Fibroblast of villous mesenchyme (primary cell): ENCODE results near the gene UTF1. TPM values are rescaled to one million over a fixed set of nuclear protein-coding genes. Genes with fewer than 3 reads are reported as not detected.

Experiments used
- DNase-seq: peaks from one replicate; pipeline ENCODE4 v3.0.0-alpha.2; 2010; ENCODE audit warnings: low read depth
- H3K4me3 ChIP-seq: 2 replicates; pipeline ENCODE4 v1.5.1; 2011; ENCODE audit warnings: low read depth, mild to moderate bottlenecking, low read length
- total RNA-seq: library from RNA; depleted of rRNA; stranded (reverse); fragments of >200 nt; gene quantifications from 2 replicates; pipeline ENCODE4 v1.2.3, GENCODE V29; 2012
- TF ChIP-seq, protein P1 (sequence below): IDR thresholded peaks from 2 replicates; pipeline ENCODE4 v1.5.1; 2012; ENCODE audit warnings: low read depth, mild to moderate bottlenecking, low read length; ENCODE audit not compliant: insufficient read depth

UTF1 gene
- total RNA-seq, 1 donor: not detected

- TF ChIP-seq, protein P1, sequence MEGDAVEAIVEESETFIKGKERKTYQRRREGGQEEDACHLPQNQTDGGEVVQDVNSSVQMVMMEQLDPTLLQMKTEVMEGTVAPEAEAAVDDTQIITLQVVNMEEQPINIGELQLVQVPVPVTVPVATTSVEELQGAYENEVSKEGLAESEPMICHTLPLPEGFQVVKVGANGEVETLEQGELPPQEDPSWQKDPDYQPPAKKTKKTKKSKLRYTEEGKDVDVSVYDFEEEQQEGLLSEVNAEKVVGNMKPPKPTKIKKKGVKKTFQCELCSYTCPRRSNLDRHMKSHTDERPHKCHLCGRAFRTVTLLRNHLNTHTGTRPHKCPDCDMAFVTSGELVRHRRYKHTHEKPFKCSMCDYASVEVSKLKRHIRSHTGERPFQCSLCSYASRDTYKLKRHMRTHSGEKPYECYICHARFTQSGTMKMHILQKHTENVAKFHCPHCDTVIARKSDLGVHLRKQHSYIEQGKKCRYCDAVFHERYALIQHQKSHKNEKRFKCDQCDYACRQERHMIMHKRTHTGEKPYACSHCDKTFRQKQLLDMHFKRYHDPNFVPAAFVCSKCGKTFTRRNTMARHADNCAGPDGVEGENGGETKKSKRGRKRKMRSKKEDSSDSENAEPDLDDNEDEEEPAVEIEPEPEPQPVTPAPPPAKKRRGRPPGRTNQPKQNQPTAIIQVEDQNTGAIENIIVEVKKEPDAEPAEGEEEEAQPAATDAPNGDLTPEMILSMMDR: no peak
- no peak for DNase-seq
- no peak overlapping the region for H3K4me3 ChIP-seq
Observed at GRCh38 chr10:133235265-133235855, 5.3 kb downstream of the UTF1 start.

DNA sequence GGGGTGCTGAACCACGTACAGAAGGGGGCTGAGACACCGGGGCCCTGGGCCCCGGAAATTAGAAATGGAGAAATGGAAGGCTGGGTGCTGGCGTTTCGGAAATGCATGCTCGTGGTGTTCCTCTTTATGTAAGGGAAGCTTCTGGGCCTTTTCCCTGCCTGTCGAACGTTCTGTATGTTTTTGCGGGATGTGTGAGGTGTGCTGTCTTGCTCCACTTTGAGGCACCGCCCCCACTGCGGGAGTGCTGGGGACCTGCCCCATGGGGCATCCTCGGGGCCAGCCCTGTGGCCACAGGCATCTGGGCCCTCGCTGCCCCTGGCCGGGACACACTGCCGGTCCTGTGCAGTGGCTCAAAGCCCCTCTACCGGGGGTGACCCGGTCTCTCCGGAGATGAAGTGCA is 5.9 kb downstream of the UTF1 start:
- no peak for DNase-seq

GRCh38 chr10:133236401-133237240 is 6.6 kb downstream of the UTF1 start:
- DNase-seq: no peak
- TF ChIP-seq, protein P1: no peak
- no peak overlapping the region for H3K4me3 ChIP-seq

More for the DNA sequence above, 5.9 kb downstream of the UTF1 start:
- TF ChIP-seq, protein P1: no peak
- no peak overlapping the region for H3K4me3 ChIP-seq

DNA sequence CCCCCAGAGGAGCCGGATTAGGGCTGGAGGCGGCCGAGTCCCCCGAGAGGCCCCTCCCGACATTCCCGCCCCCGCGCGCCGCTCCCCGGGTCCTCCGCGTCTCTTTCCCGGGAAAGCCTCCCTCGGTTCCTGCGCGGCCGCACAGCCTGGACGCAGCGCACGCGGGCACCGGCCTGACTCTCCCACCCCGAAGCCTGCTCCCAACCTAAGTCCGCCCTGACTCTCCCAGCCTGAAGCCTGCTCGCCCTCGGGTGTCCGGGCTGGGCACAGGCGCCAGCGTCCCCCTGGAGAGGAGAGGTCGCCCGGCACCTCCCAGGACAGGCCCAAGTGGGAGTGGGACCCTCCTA is 7.2 kb downstream of the UTF1 start:
- H3K4me3 ChIP-seq: no peak overlapping the region
- no peak for DNase-seq
- TF ChIP-seq, protein P1: no peak

DNA sequence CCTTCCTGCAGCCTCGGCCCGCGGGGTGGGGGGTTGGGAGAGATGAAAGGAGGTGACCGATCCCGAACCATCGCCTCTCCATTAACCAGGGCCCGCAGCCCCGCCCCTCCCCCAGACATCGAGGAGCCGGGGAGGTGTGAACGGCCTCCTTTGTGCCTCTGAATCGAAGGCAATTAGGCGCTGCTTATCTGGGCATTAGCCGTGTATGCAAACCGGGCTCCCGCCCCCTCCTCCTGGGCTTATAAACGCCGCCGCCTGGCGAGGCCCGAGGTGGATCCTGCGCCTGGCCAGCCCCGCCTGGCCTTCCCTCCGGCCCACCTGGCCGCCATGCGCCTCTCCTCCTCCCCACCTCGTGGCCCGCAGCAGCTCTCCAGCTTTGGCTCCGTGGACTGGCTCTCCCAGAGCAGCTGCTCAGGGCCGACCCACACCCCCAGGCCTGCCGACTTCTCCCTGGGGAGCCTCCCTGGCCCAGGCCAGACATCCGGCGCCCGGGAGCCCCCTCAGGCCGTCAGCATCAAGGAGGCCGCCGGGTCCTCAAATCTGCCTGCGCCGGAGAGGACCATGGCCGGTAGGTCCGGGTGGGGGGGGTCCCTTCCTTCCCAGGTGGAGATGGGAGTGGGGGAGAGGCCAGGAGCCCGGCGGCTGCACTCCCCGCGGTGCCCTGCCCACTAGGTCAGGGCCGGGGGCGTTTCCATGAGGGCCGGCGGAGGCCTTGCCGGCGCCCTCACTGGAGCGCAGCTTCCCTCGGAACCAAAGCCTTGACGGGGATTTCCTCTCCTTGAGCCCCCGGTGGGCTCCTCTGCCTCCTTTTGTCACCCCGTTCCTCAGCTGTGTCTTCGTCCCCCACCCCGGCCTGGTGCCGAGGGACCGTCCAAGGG is 7.8 kb downstream of the UTF1 start, which contains the start of gene VENTX:
Gene VENTX (plus strand): TSS at position 268 of the 878 bp plus-strand sequence. CDS start 60 bp downstream, at position 328.
- no peak for DNase-seq
- TF ChIP-seq, protein P1: no peak
- no peak within 1 kb of the TSS for H3K4me3 ChIP-seq

GRCh38 chr10:133238466-133238804 is 8.4 kb downstream of the UTF1 start:
- no peak overlapping the region for H3K4me3 ChIP-seq
- DNase-seq: no peak
- TF ChIP-seq, protein P1: no peak
